GM12873 (cell line): Measurements from ENCODE around the gene FTH1.

ENCODE experiments used
- TF ChIP-seq, protein P1 (sequence below): IDR thresholded peaks from 2 replicates; pipeline ENCODE4 v1.5.1; 2012; ENCODE audit warnings: low read depth, mild to moderate bottlenecking, moderate library complexity, low read length, control low read depth; ENCODE audit not compliant: insufficient read depth; ENCODE audit errors: missing control alignments

The FTH1 gene

DNA sequence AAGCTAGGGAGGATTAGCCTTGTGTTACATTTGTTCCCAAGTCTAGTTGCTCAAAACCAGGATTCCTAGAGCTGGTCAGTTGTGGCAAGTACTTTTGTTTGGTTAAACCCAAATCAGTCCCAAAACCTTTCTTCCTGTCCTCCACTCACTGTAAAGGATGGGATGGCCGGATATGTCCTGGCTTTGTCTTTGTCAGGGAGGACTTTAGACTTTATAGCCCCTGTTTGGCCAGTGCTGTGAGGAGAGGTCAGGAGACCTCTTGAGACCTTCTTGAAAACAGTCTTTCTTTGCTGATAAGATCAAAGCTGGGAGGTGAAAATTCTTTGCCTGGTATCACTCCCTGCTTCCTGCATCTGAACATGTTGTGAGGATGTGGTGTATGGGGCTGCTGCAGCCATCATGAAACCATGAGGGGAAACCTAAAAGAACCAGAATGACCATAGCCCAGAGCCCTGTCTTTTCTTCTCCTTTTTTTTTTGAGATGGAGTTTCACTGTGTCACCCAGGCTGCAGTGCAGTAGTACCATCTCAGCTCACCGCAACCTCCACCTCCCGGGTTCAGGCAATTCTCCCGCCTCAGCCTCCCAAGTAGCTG lies 43.6 kb upstream of the FTH1 start:
- TF ChIP-seq, protein P1, sequence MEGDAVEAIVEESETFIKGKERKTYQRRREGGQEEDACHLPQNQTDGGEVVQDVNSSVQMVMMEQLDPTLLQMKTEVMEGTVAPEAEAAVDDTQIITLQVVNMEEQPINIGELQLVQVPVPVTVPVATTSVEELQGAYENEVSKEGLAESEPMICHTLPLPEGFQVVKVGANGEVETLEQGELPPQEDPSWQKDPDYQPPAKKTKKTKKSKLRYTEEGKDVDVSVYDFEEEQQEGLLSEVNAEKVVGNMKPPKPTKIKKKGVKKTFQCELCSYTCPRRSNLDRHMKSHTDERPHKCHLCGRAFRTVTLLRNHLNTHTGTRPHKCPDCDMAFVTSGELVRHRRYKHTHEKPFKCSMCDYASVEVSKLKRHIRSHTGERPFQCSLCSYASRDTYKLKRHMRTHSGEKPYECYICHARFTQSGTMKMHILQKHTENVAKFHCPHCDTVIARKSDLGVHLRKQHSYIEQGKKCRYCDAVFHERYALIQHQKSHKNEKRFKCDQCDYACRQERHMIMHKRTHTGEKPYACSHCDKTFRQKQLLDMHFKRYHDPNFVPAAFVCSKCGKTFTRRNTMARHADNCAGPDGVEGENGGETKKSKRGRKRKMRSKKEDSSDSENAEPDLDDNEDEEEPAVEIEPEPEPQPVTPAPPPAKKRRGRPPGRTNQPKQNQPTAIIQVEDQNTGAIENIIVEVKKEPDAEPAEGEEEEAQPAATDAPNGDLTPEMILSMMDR, result no peak

GRCh38 chr11:62008193-62008592 lies 40.8 kb upstream of the FTH1 start:
- TF ChIP-seq, protein P1, result no peak

DNA sequence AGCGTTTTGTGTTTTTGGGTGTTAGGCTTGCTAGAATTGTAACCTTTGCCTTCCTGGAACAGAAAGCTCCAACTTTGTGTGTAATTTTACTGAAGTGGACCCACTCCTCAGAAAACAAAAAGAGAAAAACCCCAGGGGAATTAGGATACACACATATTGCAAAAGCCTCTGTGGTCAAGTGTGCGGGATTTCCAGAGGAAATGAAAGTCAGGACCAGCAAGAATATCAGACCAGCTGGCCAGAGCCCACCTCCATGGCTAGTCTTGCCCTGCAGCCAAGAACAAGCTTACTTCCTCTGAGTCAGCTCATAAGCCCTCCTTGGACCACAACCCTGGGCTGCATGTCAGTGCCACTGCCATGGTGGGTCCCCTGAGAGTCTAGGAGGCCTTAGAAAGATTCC lies 37.0 kb upstream of the FTH1 start:
- TF ChIP-seq, protein P1, result no peak

DNA sequence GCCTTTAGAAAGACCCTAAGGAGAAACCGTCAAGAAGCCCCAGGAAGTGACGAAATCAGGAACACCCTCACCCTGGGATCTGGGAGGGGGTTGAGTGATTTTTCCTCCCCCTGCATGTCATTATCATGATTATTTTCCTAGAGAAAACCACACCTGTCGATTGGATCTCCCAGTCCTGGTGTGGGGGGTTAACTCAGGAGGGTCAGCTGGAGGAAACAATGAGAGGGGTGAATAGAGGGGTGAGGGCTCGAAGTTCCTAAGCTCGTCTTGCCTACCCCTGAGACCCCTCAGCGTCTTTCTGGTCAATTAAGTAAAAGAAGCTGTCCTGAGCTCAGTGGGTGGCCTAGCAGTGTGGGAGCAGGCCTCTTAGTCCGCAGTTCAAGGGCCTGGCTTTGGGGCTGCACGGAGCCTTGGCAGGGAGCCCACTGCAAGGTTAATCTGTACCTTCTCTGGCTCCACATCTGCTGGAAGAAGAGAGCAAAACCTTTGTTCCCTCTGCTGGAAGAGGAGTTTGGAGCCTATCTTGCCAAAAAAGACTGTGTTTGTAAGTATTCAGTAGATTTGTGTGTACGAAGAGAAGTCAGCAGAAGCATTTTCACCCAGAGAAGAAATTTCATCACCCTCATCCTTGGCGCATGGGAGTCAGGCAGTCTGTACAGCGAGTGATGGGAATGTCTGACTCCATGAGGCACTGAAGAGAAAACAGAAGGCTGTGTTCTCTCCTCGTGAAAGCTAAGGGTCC lies 34.2 kb upstream of the FTH1 start:
- TF ChIP-seq, protein P1, result no peak

DNA sequence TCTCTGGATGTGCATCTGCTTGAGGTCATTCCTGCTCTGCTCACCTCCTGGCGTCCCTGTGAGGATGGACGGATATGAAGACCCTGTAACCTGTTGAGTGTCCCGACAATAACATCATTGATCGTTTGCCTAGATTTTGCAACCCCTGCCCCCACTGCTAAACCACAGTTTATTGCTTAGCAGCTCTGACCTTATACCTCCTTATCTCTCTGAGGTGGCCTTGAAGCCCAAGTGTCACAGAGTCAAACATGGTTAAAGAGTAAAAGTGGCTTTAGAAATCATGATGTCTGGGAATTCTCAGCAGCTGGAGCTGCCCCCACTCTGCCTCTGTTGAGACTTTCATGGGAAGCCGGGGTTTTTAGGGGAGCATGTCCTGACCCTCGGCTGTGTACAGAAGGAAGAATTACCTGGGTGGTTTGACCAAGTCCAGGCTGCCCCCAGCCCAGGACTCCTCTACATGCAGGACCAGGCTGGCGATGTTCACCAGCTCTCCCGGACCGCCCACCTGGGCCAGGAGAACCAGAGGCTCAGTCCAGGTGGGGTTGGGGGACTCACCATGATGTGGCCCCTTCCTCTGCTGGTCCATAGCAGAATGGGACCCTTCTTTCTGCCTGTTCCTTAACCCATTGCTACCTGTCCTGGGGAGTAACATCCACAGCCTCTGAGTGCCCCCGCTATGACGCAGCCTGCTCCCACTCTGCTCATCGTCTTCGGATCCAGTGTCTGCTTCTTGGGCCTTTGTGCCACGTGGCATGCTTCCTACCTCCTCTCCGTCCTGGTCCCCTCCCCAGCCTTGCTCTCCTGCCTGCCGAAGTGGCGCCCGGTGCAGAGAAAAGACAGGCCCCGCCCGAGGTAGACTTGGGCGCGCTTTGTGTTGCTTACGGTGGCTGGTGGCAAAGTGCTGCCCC lies 33.4 kb upstream of the FTH1 start:
- TF ChIP-seq, protein P1, result no peak

GRCh38 chr11:61999141-61999975 lies 31.9 kb upstream of the FTH1 start:
- TF ChIP-seq, protein P1, result no peak
